Activated naive CD4-positive, alpha-beta T cell treated with anti-CD3 and anti-CD28 coated beads, Interleukin-2, amount 50 U/mL, for 16 hours (primary cell): ENCODE results near the gene TNFRSF6B.
A peak's percentile ranks its signal among the peaks of the same experiment; 100 is the strongest.
"Not testable (repeated sequence)": the region's sequence is repeated elsewhere in the genome, so short reads cannot be mapped to it uniquely, and the experiment has no call there.

ENCODE experiments used
- DNase-seq: peaks from one replicate; pipeline ENCODE4 v3.0.0-alpha.2; 2020

Gene TNFRSF6B, protein sequence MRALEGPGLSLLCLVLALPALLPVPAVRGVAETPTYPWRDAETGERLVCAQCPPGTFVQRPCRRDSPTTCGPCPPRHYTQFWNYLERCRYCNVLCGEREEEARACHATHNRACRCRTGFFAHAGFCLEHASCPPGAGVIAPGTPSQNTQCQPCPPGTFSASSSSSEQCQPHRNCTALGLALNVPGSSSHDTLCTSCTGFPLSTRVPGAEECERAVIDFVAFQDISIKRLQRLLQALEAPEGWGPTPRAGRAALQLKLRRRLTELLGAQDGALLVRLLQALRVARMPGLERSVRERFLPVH

DNA sequence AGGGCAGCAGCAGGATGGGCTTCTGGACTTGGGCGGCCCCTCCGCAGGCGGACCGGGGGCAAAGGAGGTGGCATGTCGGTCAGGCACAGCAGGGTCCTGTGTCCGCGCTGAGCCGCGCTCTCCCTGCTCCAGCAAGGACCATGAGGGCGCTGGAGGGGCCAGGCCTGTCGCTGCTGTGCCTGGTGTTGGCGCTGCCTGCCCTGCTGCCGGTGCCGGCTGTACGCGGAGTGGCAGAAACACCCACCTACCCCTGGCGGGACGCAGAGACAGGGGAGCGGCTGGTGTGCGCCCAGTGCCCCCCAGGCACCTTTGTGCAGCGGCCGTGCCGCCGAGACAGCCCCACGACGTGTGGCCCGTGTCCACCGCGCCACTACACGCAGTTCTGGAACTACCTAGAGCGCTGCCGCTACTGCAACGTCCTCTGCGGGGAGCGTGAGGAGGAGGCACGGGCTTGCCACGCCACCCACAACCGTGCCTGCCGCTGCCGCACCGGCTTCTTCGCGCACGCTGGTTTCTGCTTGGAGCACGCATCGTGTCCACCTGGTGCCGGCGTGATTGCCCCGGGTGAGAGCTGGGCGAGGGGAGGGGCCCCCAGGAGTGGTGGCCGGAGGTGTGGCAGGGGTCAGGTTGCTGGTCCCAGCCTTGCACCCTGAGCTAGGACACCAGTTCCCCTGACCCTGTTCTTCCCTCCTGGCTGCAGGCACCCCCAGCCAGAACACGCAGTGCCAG, at the start of gene TNFRSF6B:
TNFRSF6B (plus strand) TSS at position 25 of the 729 bp plus-strand sequence; CDS start at position 141, 116 bp downstream.
- peak; percentile 44 for DNase-seq

DNA sequence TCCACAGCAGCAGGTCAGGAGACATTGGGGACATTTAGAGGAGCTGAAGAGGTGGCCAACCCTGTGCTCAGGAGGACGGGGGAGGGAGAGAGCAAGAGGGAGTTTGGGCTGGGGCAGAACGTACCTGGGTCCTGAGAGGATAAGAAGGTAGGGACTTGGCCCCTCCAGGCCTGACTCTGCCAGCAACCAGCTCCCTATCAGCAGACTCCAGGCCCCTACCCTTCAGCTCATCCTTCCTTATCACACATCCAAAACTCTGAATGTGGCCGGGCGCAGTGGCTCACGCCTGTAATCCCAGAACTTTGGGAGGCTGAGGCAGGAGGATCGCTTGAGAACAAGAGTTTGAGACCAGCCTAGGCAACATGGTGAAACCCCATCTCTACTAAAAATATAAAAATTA, 48.3 kb upstream of the TNFRSF6B start:
- no peak for DNase-seq

DNA sequence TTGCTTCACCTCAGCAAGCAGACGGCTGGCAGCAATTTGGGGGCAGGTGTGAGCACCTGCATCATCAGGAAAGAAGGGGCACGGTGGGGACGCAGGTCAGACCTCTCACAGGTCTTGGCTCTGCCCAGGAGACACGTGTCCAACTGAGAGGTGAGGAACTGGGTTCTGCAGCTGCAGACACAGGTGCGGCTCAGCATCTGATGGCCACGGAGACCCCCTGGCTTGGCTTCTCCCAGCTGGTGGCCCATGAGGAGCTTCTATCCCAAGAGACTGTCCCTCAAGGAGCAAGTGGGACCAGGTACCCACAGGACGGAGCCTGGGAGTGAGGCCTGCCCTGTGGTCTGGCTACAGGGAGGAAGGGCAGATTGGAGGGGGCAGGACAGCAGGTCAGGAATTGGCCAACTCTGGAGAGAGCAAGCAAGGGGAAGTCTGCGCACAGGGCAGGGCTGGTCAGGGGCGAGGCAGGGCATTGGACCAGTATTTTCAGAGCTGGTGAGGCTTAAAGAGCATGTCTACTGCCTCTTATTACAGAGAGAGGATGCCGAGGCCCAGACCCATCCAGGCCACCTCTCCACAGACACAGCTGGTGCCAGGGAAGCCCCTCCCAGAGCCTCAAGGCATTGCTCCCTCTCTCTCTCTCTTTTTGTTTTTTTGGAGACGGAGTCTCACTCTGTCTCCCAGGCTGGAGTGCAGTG, 47.4 kb upstream of the TNFRSF6B start:
- no peak for DNase-seq

DNA sequence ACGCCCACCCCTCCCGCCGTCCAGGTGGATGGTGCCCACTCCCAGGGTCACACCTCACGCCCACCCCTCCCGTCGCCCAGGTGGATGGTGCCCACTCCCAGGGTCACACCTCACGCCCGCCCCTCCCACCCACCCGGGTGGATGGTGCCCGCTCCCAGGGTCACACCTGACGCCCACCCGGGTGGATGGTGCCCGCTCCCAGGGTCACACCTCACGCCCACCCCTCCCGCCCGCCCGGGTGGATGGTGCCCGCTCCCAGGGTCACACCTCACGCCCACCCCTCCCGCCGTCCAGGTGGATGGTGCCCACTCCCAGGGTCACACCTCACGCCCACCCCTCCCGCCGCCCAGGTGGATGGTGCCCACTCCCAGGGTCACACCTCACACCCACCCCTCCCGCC, 46.0 kb upstream of the TNFRSF6B start:
- not testable (repeated sequence) for DNase-seq

DNA sequence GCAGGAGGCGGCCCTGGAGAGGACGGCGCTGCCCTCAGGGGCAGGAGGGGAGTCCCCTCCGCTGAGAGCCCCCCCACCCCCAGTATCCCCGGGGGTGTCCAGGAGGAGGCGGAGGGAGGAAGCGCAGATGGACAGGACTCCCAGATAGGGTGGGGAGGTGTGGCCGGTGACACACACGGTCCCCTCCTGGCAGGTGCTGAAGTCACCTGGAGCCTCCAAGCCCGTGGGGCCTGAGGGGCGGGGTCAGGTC, 44.6 kb upstream of the TNFRSF6B start:
- no peak for DNase-seq

DNA sequence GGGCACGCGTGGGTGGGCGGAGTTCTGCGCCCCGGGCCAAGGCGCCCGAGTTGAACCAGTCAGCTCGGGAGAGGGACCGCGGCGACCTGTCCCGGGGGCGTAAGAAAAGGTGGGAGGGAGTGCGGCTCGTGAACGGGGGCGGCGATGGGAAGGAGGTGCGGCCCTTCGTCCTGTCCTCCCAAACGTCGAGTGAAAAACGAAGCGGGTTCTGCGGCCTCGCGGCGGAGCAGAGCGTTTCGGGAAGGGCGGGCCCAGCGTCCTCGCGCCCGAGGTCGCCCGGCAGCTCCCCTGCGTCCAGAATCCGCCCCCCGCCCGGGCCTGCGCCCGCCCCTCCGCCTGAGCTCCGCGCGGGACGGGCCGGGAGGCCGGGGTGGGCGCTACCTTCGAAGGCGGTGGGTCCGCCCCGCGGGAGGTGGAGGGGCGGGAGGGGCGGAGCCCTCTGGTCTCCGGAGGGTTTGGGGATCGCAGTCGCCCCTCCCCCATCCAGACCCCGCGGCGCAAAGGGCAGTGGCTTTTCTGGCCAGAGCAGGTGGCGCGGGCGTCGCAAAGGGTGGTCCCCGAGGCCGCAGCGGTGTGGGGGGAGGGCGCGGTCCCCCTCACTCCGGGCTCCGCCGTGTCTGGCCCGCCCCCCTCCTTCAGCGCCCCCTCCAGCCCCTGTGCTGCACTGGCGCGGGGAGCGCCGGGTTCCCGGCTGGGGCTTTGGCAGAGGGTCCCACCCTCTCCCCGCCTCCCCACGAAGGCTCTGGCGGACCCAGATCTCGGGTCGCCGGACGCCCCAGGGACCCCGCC, 44.1 kb upstream of the TNFRSF6B start:
- DNase-seq: peak; percentile 46

DNA sequence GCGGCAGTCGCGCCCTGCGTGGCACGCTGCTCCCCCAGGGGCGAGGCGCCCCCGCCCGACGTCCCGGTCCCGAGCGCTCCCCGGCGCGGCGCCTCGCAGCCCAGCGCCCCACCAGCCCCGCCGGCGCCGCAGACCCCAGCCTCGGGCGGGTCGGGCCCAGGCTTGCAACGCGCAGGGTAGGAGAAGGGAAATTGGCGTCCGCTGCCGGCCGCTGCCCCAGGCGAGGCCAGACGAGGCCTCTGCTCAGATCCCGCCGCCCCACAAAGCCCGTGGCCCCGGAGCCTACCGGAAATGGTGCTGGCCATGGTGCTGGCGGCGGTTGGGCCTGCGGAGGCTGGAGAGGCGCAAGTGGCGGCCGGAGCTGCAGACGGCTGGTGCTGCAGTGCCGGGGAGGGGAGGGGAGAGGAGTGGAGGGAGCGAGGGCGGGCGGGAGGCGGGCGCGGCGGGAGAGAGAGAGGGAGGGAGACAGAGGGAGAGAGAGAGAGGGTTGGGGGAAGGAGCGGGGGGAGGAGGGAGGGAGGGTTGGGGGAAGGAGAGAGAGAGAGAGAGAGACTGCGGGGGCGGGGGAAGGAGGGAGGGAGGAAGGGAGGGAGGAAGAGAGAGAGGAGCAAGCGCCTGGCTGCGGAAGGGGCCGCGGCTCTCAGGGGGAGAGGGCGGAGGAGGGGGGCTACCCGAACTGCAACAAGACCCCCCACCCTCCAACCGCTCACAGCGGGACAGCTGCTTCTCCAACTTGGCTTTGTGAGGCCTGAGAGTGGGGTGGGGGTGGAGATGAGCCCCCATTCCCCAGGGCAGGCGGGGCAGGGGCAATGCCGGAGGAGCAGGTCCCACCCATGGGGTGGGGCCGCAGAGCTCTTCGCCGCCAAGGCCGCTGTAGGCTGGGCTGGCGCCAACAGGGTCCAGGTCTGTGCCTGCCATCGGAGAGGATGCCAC, 43.1 kb upstream of the TNFRSF6B start, which contains the start of gene STMN3:
STMN3 (minus strand) TSS at position 384 of the 933 bp plus-strand sequence; CDS start at position 305, 79 bp downstream.
- peak; percentile 63 for DNase-seq

DNA sequence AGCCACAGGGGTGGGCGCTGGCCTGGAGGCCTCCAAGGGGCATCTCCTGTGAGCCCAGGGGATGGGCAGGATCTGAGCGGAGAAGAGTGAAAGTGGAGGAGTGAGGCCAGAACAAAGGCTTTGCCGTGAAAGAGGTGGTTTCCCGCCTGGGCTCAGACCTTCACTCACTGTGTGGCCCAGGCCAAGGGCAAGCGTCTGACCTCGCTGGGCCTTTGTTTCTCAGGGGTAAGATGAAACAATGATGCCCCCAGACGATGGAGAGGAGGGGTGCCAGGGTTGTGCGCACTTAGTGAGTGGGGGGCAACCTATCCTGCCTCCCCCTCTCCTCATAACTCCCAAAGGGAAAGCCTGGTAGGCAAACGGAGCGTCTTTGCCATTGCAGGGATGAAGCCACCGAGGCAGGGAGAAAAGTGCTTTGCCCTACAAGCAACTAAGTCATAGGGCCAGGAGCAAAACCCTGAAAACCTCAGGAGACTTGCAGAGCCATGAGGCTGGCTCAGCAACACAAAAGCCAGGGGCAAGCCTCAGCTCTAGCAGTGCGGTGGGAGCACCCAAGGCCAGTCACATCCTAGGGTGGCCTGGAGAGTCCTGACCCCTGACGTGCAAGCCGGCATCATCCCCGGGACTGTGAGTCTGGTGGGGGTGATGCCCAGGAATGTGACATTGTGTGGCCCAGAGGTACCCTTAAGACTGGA, 42.3 kb upstream of the TNFRSF6B start:
- DNase-seq: no peak

DNA sequence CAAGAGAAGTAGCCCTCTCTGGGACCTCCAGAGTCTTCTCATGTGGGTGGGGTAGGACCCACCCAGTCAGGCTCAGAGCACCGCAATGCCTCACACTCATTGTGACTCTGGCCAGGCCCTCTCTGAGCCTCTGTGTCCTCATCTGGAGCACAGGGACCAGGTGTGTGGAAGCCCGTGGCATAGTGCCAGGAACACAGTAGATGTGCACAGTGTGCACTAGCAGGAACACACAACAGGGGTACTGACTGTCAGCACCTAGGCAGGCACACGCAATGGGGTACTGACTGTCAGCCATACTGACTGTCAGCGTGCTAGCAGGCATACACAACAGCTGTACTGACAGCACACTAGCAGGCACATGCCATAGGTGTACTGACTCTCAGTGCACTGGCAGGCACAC, 41.2 kb upstream of the TNFRSF6B start:
- no peak for DNase-seq

DNA sequence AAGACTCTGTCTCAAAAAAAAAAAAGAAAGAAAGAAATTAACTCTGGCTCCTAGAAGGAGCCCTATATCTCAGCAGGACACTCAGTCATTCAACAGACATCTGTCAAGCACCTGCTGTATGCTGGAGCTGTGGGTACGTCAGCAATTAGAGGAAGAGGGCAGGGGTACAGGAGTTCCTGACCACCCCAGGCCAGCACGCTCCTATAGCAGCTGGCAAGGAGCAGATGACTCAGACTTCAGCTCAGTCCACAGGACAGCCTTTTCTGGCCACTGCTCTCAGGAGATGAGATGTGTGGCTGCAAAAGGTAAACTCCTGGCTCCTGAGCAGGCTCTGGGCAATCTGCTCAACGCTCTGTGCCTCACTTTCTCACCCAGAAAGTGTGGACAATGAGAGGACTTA, 40.0 kb upstream of the TNFRSF6B start:
- DNase-seq: no peak

DNA sequence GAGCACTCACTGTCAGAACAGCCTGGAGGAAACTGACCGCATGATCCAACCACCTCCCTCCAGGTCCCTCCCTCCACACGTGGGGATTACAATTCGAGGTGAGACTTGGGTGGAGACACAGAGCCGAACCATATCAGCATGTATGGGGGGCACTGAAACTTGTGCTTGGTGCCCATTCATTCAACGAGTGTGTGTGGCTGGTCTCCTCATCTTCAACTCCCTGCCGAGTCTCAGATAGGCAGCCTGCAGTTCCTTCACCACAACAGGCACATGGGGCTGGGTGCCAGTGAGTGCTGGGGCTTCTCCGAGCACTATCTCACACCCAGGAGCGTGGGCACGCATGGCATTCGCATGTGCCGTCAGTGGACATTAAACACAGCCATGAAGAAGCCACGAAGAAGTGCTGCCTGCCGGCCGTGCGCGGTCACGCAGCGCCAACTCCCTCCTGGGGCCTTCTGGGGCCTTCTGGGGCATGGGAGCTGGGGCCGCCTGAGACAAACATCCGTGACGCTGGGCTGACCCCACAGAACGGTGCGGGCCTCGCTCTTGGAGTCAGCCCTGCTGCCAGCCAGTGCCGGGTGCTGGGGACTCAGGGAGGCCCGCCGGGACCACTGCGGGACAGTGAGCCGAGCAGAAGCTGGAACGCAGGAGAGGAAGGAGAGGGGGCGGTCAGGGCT, 39.1 kb upstream of the TNFRSF6B start:
- DNase-seq: no peak

DNA sequence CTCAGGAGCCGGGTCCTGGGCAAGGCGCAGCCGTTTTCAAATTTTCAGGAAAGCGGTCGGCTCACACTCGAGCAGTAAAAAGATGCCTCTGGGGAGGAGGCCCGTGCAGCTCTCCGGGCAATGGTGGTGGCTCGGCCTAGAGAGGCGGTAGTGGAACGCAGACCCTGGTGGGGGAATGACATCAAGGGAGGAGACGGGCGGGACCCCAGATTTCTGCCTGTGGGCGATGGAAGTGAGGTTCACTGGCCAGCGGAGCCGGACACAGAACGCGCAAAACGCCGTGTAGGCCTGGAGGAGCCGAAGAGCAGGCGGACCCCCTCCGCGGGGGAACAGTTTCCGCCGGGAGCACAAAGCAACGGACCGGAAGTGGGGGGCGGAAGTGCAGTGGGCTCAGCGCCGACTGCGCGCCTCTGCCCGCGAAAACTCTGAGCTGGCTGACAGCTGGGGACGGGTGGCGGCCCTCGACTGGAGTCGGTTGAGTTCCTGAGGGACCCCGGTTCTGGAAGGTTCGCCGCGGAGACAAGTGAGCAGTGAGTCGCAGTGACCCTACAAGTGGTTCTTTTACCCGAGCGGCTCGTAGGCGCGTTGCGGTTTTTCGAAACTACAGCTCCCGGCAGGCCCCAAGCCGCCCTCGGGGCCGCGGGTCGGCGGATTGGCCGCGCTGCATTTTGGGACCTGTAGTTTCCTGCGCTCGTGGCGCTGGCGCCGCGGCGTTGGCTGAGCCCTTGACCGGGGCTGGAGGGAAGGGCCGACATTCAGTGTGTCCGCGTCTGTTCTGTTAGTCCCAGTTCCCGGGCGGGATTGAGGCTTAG, 38.3 kb upstream of the TNFRSF6B start, which contains the start of gene RTEL1:
RTEL1 (plus strand) TSS at position 376 of the 812 bp plus-strand sequence. CDS start 1,091 bp downstream, outside the sequence.
- DNase-seq: peak; percentile 87

DNA sequence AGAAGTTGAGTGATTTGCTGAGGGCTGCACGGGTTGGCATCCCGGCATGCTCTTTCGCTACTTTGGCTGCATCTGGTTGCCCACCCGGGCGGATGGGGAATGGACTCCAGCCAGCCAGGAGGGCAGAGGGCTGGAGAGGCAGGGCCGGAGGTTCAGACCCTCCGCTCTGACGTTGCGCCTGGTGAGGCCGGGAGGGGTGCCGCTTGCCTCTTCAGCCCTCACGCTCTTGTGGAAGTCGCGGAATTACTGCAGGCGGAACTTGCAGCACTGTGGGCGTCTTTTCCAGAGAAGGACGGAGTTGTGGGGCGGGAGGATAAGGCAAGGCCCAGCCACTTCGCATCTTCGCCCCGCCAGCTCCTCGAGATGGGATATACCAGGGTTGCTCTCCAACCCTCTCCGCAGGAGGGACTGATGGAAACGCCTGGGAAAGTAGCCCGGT, 37.7 kb upstream of the TNFRSF6B start:
- DNase-seq: no peak

DNA sequence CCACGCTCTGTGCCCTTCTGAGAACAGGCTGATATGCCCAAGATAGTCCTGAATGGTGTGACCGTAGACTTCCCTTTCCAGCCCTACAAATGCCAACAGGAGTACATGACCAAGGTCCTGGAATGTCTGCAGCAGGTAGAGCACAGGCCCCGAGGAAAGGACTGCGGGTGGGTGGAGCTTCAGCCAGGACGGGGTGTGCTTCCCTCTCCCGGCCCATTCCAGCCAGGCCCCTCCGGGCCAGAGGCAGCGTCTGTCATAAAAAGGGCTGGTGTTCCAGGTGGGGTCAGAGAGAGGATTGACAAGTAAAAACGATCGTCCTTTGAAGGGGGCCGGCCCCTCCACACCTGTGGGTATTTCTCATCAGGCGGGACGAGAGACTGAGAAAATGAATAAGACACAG, 37.1 kb upstream of the TNFRSF6B start:
- no peak for DNase-seq

DNA sequence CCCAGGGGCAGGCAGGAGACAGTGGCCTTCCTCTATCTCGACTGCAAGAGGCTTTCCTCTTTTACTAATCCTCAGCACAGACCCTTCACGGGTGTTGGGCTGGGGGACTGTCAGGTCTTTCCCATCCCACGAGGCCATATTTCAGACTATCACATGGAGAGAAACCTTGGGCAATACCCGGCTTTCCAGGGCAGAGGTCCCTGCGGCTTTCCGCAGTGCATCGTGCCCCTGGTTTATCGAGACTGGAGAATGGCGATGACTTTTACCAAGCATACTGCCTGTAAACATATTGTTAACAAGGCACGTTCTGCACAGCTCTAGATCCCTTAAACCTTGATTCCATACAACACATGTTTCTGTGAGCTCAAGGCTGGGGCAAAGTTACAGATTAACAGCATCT, 36.3 kb upstream of the TNFRSF6B start:
- DNase-seq: not testable (repeated sequence)

DNA sequence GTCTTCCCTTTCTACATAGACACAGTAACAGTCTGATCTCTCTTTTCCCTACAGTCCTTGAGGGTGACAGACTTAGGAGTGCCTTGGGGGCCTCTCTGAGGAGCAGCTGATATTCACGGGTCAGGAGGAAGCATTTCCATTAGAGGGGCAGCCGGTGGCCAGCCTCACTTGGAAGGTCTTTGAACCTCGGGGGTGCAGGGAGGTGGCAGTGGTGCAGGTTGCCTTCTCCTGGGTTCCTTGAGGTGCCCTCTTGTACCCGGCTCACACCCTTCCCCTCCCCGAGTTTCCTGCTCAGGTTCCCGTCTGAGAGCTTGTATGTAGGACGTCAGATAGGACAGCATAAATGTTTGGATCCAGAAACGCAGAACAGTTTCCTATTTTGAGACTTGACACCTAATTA, 35.8 kb upstream of the TNFRSF6B start:
- no peak for DNase-seq

DNA sequence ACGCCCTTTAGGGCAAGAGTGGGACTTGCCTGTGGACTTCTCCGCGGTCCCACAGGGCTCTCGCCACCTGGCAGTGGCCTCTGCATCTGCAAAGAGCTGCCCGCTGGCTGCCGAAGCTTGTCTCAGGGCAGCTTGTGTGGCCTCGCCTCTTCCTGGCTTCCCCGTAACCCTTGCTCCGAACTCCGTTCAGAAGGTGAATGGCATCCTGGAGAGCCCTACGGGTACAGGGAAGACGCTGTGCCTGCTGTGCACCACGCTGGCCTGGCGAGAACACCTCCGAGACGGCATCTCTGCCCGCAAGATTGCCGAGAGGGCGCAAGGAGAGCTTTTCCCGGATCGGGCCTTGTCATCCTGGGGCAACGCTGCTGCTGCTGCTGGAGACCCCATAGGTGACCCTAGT, 35.3 kb upstream of the TNFRSF6B start:
- DNase-seq: no peak

DNA sequence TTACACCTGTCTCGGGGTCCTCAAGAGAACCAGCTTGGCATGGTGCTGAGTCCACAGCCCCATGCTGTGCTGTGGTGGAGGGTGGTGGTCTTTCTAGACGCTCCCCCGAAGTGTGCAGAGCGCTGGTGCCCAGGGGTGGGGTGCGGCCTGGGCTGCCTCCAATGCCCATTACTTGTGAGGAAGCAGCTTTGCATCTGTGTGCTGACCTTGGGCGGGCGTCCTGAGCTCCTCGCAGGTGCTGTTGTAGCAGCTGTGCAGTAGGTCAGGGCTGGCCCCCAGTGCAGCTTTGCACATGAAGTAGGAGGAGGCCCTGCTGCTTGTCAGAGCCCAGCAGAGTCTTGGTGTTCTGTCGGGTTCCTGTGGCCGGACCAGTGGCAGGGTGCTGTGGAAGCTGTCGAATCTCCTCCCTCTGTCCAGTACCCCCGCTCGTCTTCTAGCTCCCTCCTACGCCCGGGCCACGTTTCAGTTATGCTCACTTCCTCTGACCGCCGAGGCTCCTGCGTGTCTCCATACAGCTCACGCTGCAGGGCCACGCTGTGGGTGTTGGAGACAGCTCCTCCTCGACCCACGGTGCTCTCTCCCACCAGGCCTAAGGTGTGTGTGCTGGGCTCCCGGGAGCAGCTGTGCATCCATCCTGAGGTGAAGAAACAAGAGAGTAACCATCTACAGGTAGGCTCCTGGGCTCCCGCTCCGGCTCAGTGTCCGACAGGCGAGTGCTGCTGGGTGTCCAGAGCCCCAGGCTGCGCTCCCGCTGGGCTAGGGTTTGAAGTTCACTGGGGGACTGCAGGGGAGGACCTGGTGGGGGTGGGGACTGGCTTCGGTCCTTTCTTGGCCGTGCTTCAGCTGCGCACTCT, 34.3 kb upstream of the TNFRSF6B start:
- no peak for DNase-seq

DNA sequence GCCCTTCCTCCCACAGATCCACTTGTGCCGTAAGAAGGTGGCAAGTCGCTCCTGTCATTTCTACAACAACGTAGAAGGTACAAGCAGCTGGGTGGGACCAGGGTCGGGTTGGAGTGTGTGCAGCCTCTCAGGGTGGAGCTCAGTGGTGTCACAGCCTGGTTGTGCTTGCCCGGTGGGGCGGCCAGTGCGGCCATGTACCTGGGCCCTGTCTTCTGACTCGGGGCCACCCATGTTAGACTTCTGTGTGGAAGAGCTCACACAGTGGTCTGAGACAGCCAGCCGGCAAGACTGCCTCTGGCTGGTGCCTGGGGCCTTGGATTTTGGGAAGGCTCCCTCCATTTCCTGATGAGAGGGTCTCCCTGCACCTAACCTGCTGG, 33.7 kb upstream of the TNFRSF6B start:
- DNase-seq: no peak
